Liver (tissue), 3 donors: ENCODE measurements around the gene RASEF.

Experiments used
- EGR1 ChIP-seq, 2 donors: IDR thresholded peaks; 2 replicates each; pipeline ENCODE4 v1.6.1; 2016 to 2018; ENCODE audit warnings: antibody characterized with exemption in 2 of 2, low read depth in 2 of 2
- GABPA ChIP-seq, 2 donors: IDR thresholded peaks in 1 of 2; conservative IDR thresholded peaks in 1 of 2; 2 replicates each; pipeline ENCODE4 v1.6.1; 2016; ENCODE audit warnings: antibody characterized with exemption in 2 of 2, mild to moderate bottlenecking in 1 of 2, moderate library complexity in 1 of 2
- JUND ChIP-seq, 2 donors: IDR thresholded peaks; 2 replicates each; pipeline ENCODE4 v1.6.1; 2016; ENCODE audit warnings: antibody characterized with exemption in 2 of 2
- RAD21 ChIP-seq, 2 donors: IDR thresholded peaks; 2 replicates each; pipeline ENCODE4 v1.6.1; 2016; ENCODE audit warnings: antibody characterized with exemption in 2 of 2, mild to moderate bottlenecking in 2 of 2
- RXRA ChIP-seq, 2 donors: IDR thresholded peaks; 2 replicates each; pipeline ENCODE4 v1.6.1; 2017 to 2018; ENCODE audit warnings: antibody characterized with exemption in 2 of 2, mild to moderate bottlenecking in 1 of 2
- SP1 ChIP-seq: IDR thresholded peaks from 2 replicates; pipeline ENCODE4 v1.6.1; 2018; ENCODE audit warnings: antibody characterized with exemption, mild to moderate bottlenecking
- TAF1 ChIP-seq: conservative IDR thresholded peaks from 2 replicates; pipeline ENCODE4 v1.6.1; 2016; ENCODE audit warnings: antibody characterized with exemption, mild to moderate bottlenecking
- YY1 ChIP-seq: IDR thresholded peaks from 2 replicates; pipeline ENCODE4 v1.6.1; 2016; ENCODE audit warnings: antibody characterized with exemption, mild to moderate bottlenecking
- TF ChIP-seq, protein P1 (sequence below): IDR thresholded peaks from 2 replicates; pipeline ENCODE4 v1.6.1; 2016; ENCODE audit warnings: antibody characterized with exemption
- TF ChIP-seq, protein P2 (sequence below): fragments of 150-350 bp; IDR thresholded peaks from 2 replicates; pipeline ENCODE4 v1.5.1; 2017; ENCODE audit warnings: improper control_type of control experiment, low read depth, low read length; ENCODE audit not compliant: missing input control
- TF ChIP-seq, protein P3 (sequence below): IDR thresholded peaks from 2 replicates; pipeline ENCODE4 v1.6.1; 2016; ENCODE audit warnings: antibody characterized with exemption
- donor health status: healthy.
- donor health status: healthy.

DNA sequence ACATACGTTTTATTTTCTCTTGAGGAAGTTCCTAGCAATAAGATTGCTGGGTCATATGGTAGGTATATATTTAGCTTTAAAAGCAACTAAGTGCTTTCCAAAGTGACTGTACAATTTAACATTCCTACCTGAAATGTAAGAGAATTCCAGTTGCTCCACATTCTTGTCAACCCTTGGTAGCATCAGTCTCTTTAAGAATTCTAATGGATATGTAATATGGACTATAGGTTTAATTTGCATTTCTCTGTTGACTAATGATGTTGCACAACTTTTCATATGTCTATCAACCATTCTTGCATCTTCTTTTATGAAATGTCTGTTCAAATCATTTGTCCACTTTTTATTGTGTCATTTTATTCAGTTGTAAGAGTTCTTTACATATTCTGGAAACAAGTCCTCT, 6.7 kb upstream of the RASEF start:
- TF ChIP-seq, protein P1, sequence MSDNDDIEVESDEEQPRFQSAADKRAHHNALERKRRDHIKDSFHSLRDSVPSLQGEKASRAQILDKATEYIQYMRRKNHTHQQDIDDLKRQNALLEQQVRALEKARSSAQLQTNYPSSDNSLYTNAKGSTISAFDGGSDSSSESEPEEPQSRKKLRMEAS = no peak
- TF ChIP-seq, protein P2, sequence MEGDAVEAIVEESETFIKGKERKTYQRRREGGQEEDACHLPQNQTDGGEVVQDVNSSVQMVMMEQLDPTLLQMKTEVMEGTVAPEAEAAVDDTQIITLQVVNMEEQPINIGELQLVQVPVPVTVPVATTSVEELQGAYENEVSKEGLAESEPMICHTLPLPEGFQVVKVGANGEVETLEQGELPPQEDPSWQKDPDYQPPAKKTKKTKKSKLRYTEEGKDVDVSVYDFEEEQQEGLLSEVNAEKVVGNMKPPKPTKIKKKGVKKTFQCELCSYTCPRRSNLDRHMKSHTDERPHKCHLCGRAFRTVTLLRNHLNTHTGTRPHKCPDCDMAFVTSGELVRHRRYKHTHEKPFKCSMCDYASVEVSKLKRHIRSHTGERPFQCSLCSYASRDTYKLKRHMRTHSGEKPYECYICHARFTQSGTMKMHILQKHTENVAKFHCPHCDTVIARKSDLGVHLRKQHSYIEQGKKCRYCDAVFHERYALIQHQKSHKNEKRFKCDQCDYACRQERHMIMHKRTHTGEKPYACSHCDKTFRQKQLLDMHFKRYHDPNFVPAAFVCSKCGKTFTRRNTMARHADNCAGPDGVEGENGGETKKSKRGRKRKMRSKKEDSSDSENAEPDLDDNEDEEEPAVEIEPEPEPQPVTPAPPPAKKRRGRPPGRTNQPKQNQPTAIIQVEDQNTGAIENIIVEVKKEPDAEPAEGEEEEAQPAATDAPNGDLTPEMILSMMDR = no peak
- TF ChIP-seq GABPA (IDR thresholded peaks at IDR 0.05 in 1 of 2, conservative IDR thresholded peaks at IDR 0.05 in 1 of 2) (no peak), EGR1 (IDR thresholded peaks at IDR 0.05; ENCODE audit: low read depth in 2 of 2) (no peak), JUND (IDR thresholded peaks at IDR 0.05) (no peak), YY1 (no peak), TAF1 (no peak), SP1 (no peak), RXRA (IDR thresholded peaks at IDR 0.05) (no peak), RAD21 (IDR thresholded peaks at IDR 0.05) (no peak)
- TF ChIP-seq, protein P3, sequence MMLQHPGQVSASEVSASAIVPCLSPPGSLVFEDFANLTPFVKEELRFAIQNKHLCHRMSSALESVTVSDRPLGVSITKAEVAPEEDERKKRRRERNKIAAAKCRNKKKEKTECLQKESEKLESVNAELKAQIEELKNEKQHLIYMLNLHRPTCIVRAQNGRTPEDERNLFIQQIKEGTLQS = no peak
